Fibroblast of gingiva (primary cell): Measurements from ENCODE around the gene TECR.
"Not testable (repeated sequence)": the region's sequence is repeated elsewhere in the genome, so short reads cannot be mapped to it uniquely, and the experiment has no call there.

ENCODE experiments used
- DNase-seq: peaks from one replicate; pipeline ENCODE4 v3.0.0-alpha.2; 2011; ENCODE audit warnings: low read depth

TECR gene

GRCh38 chr19:14536926-14537692, 7.7 kb downstream of the TECR start:
- peak; percentile 44 for DNase-seq

- no peak for DNase-seq
Measured at GRCh38 chr19:14540741-14541525, 11.5 kb downstream of the TECR start.

- DNase-seq: not testable (repeated sequence)
Measured at GRCh38 chr19:14541979-14542378, 12.6 kb downstream of the TECR start.

GRCh38 chr19:14542711-14543328, 13.4 kb downstream of the TECR start:
- DNase-seq: peak; percentile 23

GRCh38 chr19:14544047-14544446, 14.7 kb downstream of the TECR start:
- no peak for DNase-seq

- no peak for DNase-seq
Measured at GRCh38 chr19:14544977-14545715, 15.8 kb downstream of the TECR start.

- no peak for DNase-seq
Measured at GRCh38 chr19:14545716-14546082, 16.3 kb downstream of the TECR start.

- DNase-seq: no peak
Measured at GRCh38 chr19:14550201-14550754, 20.9 kb downstream of the TECR start.

- DNase-seq: peak; percentile 40
Measured at GRCh38 chr19:14551134-14552005, 22.0 kb downstream of the TECR start.

GRCh38 chr19:14552006-14552360, 22.6 kb downstream of the TECR start:
- DNase-seq: not testable (repeated sequence)

GRCh38 chr19:14553042-14553938, 23.9 kb downstream of the TECR start:
- DNase-seq: no peak

GRCh38 chr19:14553939-14554243, 24.5 kb downstream of the TECR start:
- DNase-seq: no peak

- no peak for DNase-seq
Measured at GRCh38 chr19:14554382-14554812, 25.0 kb downstream of the TECR start.

- DNase-seq: no peak
Measured at GRCh38 chr19:14555918-14556661, 26.7 kb downstream of the TECR start.

GRCh38 chr19:14556662-14557188, 27.3 kb downstream of the TECR start:
- DNase-seq: peak; percentile 74

GRCh38 chr19:14558370-14559066, 29.1 kb downstream of the TECR start:
- DNase-seq: no peak

- DNase-seq: no peak
Measured at GRCh38 chr19:14559916-14560775, 30.8 kb downstream of the TECR start.

- no peak for DNase-seq
Measured at GRCh38 chr19:14560776-14561108, 31.3 kb downstream of the TECR start.
